Cardiac muscle cell (in vitro differentiated cells and primary cell): ENCODE measurements around the gene DDN. TPM values are rescaled to one million over a fixed set of nuclear protein-coding genes. Genes with fewer than 3 reads are reported as not detected.

Experiments
- DNase-seq, 2 donors: peaks; one replicate each; pipeline versions ENCODE4 v3.0.0 to v3.0.0-alpha.2; 2010 to 2017; ENCODE audit warnings: low read depth in 1 of 2, low spot score in 1 of 2
- H3K27ac ChIP-seq: fragments of 200-600 bp; sonication (generic); 2 replicates; pipeline ENCODE4 v1.5.1; 2016
- H3K27me3 ChIP-seq: fragments of 200-600 bp; sonication (generic); 2 replicates; pipeline ENCODE4 v1.6.0; 2016; ENCODE audit warnings: control low read depth
- H3K36me3 ChIP-seq: fragments of 200-600 bp; sonication (generic); 2 replicates; pipeline ENCODE4 v1.5.1; 2016; ENCODE audit warnings: control low read depth
- H3K4me1 ChIP-seq: fragments of 200-600 bp; sonication (generic); 2 replicates; pipeline ENCODE4 v1.8.1; 2017; ENCODE audit warnings: low read depth, mild to moderate bottlenecking, mixed run types
- H3K4me3 ChIP-seq: fragments of 200-600 bp; sonication (generic); 2 replicates; pipeline ENCODE4 v1.5.1; 2016; ENCODE audit warnings: mild to moderate bottlenecking
- H3K9me3 ChIP-seq: fragments of 200-600 bp; sonication (generic); 2 replicates; pipeline ENCODE4 v1.5.1; 2017; ENCODE audit warnings: low read depth, mild to moderate bottlenecking, control low read depth
- CTCF ChIP-seq: IDR thresholded peaks from 2 replicates; pipeline ENCODE4 v1.5.1; 2012; ENCODE audit warnings: low read depth, mild to moderate bottlenecking, low read length
- polyA plus RNA-seq: library from polyadenylated mRNA; unstranded; fragments of >200 nt; fragmentation: Nextera tagmentation; extraction: Ambion mirVana; gene quantifications from 2 replicates; pipeline ENCODE4 v1.2.1, GENCODE V29; 2016
- total RNA-seq: library from RNA; depleted of rRNA; stranded (reverse); fragments of >200 nt; gene quantifications from 2 replicates; pipeline ENCODE4 v1.2.3, GENCODE V29; 2016

DDN gene
- total and polyA plus RNA-seq, 2 experiments from 2014 or later = 2.1 to 5.4 TPM

GRCh38 chr12:49008943-49009342 is 9.8 kb upstream of the DDN start:
- no peak for TF ChIP-seq CTCF
- H3K36me3 ChIP-seq = peaks cover 11% of the 10 kb centered on the region
- no peak overlapping the region for H3K4me3 ChIP-seq

DNA sequence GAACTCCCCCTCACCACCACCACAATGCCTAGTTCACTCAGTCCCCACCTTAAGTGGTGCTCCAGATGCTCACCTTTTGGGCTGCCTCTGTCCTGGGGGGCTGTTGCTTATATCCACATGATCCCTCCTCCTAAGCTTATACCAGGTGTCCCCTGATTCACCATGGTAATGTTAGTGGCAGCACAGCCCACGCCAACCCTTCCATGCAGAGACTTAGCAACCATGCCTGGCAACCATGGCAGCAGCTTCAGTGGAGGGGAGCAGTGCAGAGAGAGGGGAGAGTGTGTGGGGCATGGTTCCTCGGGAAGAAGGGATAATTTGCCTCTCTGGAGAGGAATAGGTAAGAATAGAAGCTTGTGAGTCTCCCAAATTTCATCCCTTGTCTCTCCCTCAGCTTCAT is 1.2 kb upstream of the DDN start:
- no peak for TF ChIP-seq CTCF
- peaks cover 33% of the 10 kb centered on the region for H3K27me3 ChIP-seq
- DNase-seq = no peak
- H3K27ac ChIP-seq = peak overlapping the region; percentile 45
- peaks cover 7% of the 10 kb centered on the region for H3K36me3 ChIP-seq
- no peaks in the 10 kb centered on the region for H3K9me3 ChIP-seq
- H3K4me1 ChIP-seq = peaks cover 13% of the 10 kb centered on the region
- peak overlapping the region; percentile 27 for H3K4me3 ChIP-seq

More at GRCh38 chr12:49008943-49009342, 9.8 kb upstream of the DDN start:
- no peak for DNase-seq
- Histone ChIP-seq H3K4me1 (no peaks in the 10 kb centered on the region), H3K27me3 (no peaks in the 10 kb centered on the region), H3K9me3 (no peaks in the 10 kb centered on the region), H3K27ac (no peak overlapping the region)

GRCh38 chr12:48998497-48999353 is 450 bp downstream of the DDN start:
- Histone ChIP-seq H3K27me3 (peaks cover 49% of the 10 kb centered on the region), H3K9me3 (no peaks in the 10 kb centered on the region), H3K4me3 (peak overlapping the region; percentile 27), H3K36me3 (no peaks in the 10 kb centered on the region), H3K4me1 (peaks cover 13% of the 10 kb centered on the region), H3K27ac (no peak overlapping the region)
- DNase-seq = peak in 1 of 2 donors; percentile 19
- no peak for TF ChIP-seq CTCF

DNA sequence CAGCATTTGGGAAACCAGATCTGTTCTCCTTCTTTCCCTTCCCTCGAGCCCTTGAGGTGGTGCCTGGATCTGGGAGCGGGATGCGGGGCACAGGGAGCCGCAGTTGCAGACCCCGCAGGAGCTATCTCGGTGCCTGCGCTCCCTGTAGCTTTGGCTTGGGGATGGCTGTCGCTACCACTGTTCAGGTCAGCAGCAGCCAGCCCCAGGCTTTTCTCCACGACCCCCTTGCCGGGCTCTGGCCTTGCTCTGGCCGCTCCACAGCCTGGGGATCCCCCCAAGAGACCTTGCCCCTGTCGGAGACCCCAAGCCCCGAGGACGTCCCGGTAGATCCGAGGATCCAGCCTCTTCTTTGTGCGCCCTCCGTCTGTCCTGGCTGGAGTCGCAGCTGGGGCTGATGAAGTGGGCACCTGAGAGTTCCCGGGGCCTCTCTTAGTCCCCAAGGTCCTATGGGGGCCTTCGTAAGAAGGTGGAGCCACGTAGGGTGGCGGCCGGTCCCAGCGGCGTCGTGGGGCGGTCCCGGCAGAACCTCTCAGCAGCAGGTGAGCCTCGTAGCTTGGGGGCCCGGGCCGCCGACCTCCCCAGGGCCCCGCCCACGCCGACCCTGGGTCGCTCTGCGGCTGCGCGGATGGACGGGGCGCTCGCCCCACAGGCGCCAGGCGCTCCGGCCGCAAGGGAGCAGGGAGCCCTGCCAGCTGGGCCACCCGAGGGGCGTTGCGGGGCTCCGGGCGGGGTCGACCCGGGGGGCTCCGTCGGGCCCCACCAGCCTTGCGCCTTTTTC is 1.3 kb downstream of the DDN start:
- Histone ChIP-seq H3K27me3 (peaks cover 54% of the 10 kb centered on the region), H3K36me3 (no peaks in the 10 kb centered on the region), H3K27ac (no peak overlapping the region), H3K4me1 (peaks cover 13% of the 10 kb centered on the region), H3K9me3 (no peaks in the 10 kb centered on the region), H3K4me3 (peak overlapping the region; percentile 27)
- DNase-seq = no peak
- TF ChIP-seq CTCF = no peak

DNA sequence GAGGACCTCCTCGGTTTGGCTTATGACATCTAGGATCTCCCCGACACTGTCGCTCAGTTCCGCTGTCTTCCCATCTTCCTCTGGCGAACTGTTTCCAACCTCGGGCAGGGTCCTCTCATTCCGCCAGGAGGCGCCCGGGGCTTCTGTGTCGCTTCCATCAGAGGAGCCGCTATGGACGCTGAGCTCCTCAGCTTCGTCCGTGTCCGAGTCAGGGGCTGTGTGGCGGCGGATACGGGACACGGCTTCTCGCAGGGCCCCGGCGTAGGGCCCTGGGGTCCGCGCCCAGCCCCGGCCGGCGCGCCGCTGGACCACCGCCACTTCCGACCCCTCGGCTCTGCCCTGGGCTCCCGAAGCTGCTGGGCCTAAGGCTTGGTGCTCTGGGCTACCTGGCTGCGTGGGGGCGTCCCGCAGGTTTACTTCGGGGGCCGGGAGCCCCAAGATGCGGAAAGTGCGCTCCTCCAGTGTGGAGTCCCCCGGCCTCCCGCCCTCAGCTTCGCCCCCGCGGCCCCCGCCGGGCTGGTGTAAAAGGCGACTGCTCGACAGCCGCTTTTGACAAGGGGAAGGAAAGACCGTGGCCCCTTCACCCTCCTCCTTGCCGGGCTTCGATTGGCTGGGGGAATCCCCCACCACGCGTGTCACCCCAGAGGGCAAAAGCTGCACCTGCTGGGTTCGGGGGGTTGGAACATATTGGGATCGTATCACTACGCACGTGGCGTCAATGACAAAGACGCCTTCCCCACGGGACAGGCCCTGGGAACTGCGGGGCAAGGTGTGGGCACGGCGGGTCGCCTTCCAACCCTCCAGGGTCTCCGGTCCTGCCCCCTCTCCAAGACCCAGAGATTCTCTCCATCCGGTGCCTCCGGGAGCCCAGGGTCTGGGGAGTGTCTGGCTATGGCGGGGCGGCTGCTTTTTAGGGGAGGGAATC is 2.1 kb downstream of the DDN start:
- peak; percentile 73 to 92 for DNase-seq
- no peaks in the 10 kb centered on the region for H3K9me3 ChIP-seq
- peaks cover 54% of the 10 kb centered on the region for H3K27me3 ChIP-seq
- H3K36me3 ChIP-seq = no peaks in the 10 kb centered on the region
- peaks cover 13% of the 10 kb centered on the region for H3K4me1 ChIP-seq
- peak; percentile 92 for TF ChIP-seq CTCF
- peak overlapping the region; percentile 27 for H3K4me3 ChIP-seq
- no peak overlapping the region for H3K27ac ChIP-seq
